H9 (cell line): ENCODE measurements around the gene KLRC3. TPM values are rescaled to one million over a fixed set of nuclear protein-coding genes. Genes with fewer than 3 reads are reported as not detected.

Experiments used
- DNase-seq: peaks from one replicate; pipeline ENCODE4 v3.0.0-alpha.2; 2017
- H2AFZ ChIP-seq: one replicate; pipeline ENCODE4 v1.6.1; 2013; ENCODE audit warnings: mild to moderate bottlenecking, low read length, control low read depth, moderate library complexity
- H2AK5ac ChIP-seq: 2 replicates; pipeline ENCODE4 v1.6.1; 2013; ENCODE audit warnings: low read length, control low read depth, mixed read lengths; ENCODE audit not compliant: insufficient read length
- H2BK120ac ChIP-seq: one replicate; pipeline ENCODE4 v1.6.1; 2013; ENCODE audit warnings: low read depth, mild to moderate bottlenecking, low read length, control low read depth, inconsistent platforms; ENCODE audit not compliant: poor library complexity, severe bottlenecking
- H2BK12ac ChIP-seq: 2 replicates; pipeline ENCODE4 v1.6.1; 2013; ENCODE audit warnings: low read length, control low read depth, mixed read lengths, low read depth; ENCODE audit not compliant: insufficient read length
- H2BK15ac ChIP-seq: 2 replicates; pipeline ENCODE4 v1.6.1; 2013; ENCODE audit warnings: low read depth, low read length, control low read depth
- H2BK20ac ChIP-seq: one replicate; pipeline ENCODE4 v1.6.1; 2013; ENCODE audit warnings: low read depth, mild to moderate bottlenecking, low read length, control low read depth, inconsistent platforms; ENCODE audit not compliant: poor library complexity, severe bottlenecking
- H2BK5ac ChIP-seq: 2 replicates; pipeline ENCODE4 v1.6.1; 2013; ENCODE audit warnings: low read length, control low read depth, mixed read lengths; ENCODE audit not compliant: insufficient read length
- H3K14ac ChIP-seq: 2 replicates; pipeline ENCODE4 v1.6.1; 2013; ENCODE audit warnings: low read length, control low read depth; ENCODE audit not compliant: insufficient read depth
- H3K18ac ChIP-seq: 2 replicates; pipeline ENCODE4 v1.6.1; 2013; ENCODE audit warnings: low read depth, mild to moderate bottlenecking, mixed read lengths, low read length, control low read depth; ENCODE audit not compliant: insufficient read length
- H3K23ac ChIP-seq: 2 replicates; pipeline ENCODE4 v1.6.1; 2013; ENCODE audit warnings: low read length, control low read depth, mixed read lengths, low read depth; ENCODE audit not compliant: insufficient read length
- H3K23me2 ChIP-seq: 2 replicates; pipeline ENCODE4 v1.6.1; 2013; ENCODE audit warnings: low read depth, mild to moderate bottlenecking, mixed read lengths, low read length, control low read depth; ENCODE audit not compliant: insufficient read length, poor library complexity, severe bottlenecking
- H3K27ac ChIP-seq: 2 replicates; pipeline ENCODE4 v1.5.1; 2013; ENCODE audit warnings: low read length, control low read depth, mixed read lengths, low read depth; ENCODE audit not compliant: insufficient read length
- H3K27me3 ChIP-seq: 2 replicates; pipeline ENCODE4 v1.6.1; 2013; ENCODE audit warnings: low read length, control low read depth, inconsistent platforms; ENCODE audit not compliant: insufficient read depth
- H3K4ac ChIP-seq: 2 replicates; pipeline ENCODE4 v1.6.1; 2013; ENCODE audit warnings: low read depth, mild to moderate bottlenecking, control low read depth, inconsistent platforms, low read length, moderate library complexity
- H3K4me1 ChIP-seq: 2 replicates; pipeline ENCODE4 v1.6.1; 2013; ENCODE audit warnings: low read length, control low read depth, inconsistent platforms; ENCODE audit not compliant: insufficient read depth
- H3K4me2 ChIP-seq: 2 replicates; pipeline ENCODE4 v1.6.1; 2013; ENCODE audit warnings: low read length, control low read depth, mixed read lengths; ENCODE audit not compliant: insufficient read length, insufficient read depth
- H3K56ac ChIP-seq: 2 replicates; pipeline ENCODE4 v1.6.1; 2013; ENCODE audit warnings: low read depth, mild to moderate bottlenecking, mixed read lengths, low read length, control low read depth; ENCODE audit not compliant: insufficient read length
- H3K79me1 ChIP-seq: 2 replicates; pipeline ENCODE4 v1.6.1; 2013; ENCODE audit warnings: low read depth, mild to moderate bottlenecking, moderate library complexity, low read length, control low read depth, inconsistent platforms; ENCODE audit not compliant: insufficient read depth, poor library complexity, severe bottlenecking
- H3K79me2 ChIP-seq: 2 replicates; pipeline ENCODE4 v1.6.1; 2013; ENCODE audit warnings: low read length, control low read depth, inconsistent platforms; ENCODE audit not compliant: insufficient read depth
- H3K9ac ChIP-seq: 2 replicates; pipeline ENCODE4 v1.6.1; 2013; ENCODE audit warnings: low read length, control low read depth, mixed read lengths; ENCODE audit not compliant: insufficient read length; ENCODE audit errors: extremely low read depth
- H3K9me3 ChIP-seq: one replicate; pipeline ENCODE4 v1.6.1; 2013; ENCODE audit warnings: low read depth, low read length, inconsistent platforms; ENCODE audit not compliant: control insufficient read depth
- H3T11ph ChIP-seq: one replicate; pipeline ENCODE4 v1.6.1; 2013; ENCODE audit warnings: mild to moderate bottlenecking, low read length, control low read depth, inconsistent platforms
- H4K20me1 ChIP-seq: one replicate; pipeline ENCODE4 v1.6.1; 2013; ENCODE audit not compliant: control insufficient read depth, insufficient read length, insufficient read depth
- H4K5ac ChIP-seq: 2 replicates; pipeline ENCODE4 v1.6.1; 2013; ENCODE audit warnings: low read depth, mild to moderate bottlenecking, mixed read lengths, low read length, control low read depth; ENCODE audit not compliant: insufficient read length
- H4K8ac ChIP-seq: replicated peaks from 2 replicates; pipeline ENCODE4 v1.6.1; 2013; ENCODE audit warnings: low read length, control low read depth, mixed read lengths, low read depth; ENCODE audit not compliant: insufficient read length
- H4K91ac ChIP-seq: 2 replicates; pipeline ENCODE4 v1.6.1; 2013; ENCODE audit warnings: low read depth, mild to moderate bottlenecking, moderate library complexity, mixed read lengths, low read length, control low read depth; ENCODE audit not compliant: insufficient read length
- H3K27ac Mint-ChIP-seq, 3 experiments: 2 replicates in 2 of 3; 3 replicates in 1 of 3; pipeline ENCODE4 v1.8.0; 2020 to 2021; ENCODE audit warnings: mixed read lengths in 3 of 3, mild to moderate bottlenecking in 1 of 3, moderate library complexity in 1 of 3
- H3K27me3 Mint-ChIP-seq: 2 replicates; pipeline ENCODE4 v1.8.0; 2021; ENCODE audit warnings: low read depth, mild to moderate bottlenecking, moderate library complexity, mixed read lengths
- H3K36me3 Mint-ChIP-seq, 3 experiments: 2 replicates in 2 of 3; 3 replicates in 1 of 3; pipeline ENCODE4 v1.8.0; 2020 to 2021; ENCODE audit warnings: low read depth in 3 of 3, mixed read lengths in 3 of 3; ENCODE audit not compliant: insufficient read depth in 1 of 3
- H3K4me1 Mint-ChIP-seq, 2 experiments: 2 replicates each; pipeline ENCODE4 v1.8.0; 2020; ENCODE audit warnings: mixed read lengths in 2 of 2
- H3K4me3 Mint-ChIP-seq, 2 experiments: 2 replicates in 1 of 2; 3 replicates in 1 of 2; pipeline ENCODE4 v1.8.0; 2020 to 2021; ENCODE audit warnings: mild to moderate bottlenecking in 2 of 2, mixed read lengths in 2 of 2, moderate library complexity in 1 of 2
- H3K9me3 Mint-ChIP-seq, 2 experiments: 2 replicates in 1 of 2; 3 replicates in 1 of 2; pipeline ENCODE4 v1.8.0; 2020; ENCODE audit warnings: mild to moderate bottlenecking in 2 of 2, mixed read lengths in 2 of 2, moderate library complexity in 1 of 2
- CTCF ChIP-seq: fragments of 200-600 bp; sonication (generic); conservative IDR thresholded peaks from 3 replicates; pipeline ENCODE4 v1.8.0; 2021; ENCODE audit warnings: antibody characterized with exemption, mild to moderate bottlenecking
- WGBS: extraction: QIAGEN DNeasy Blood & Tissue Kit; methylation state at CpG from one replicate; pipeline ENCODE4 v1.1.7; 2013; ENCODE audit warnings: missing lambda C conversion rate, low lambda C conversion rate, mixed read lengths; ENCODE audit not compliant: insufficient read length; ENCODE audit errors: extremely low coverage; 5-methylcytosine and 5-hydroxymethylcytosine counted together
- total RNA-seq: library from RNA; stranded (reverse); gene quantifications from 2 replicates; pipeline ENCODE4 v1.2.1, GENCODE V29; 2021

The KLRC3 gene
- total RNA-seq, 1 experiment from 2014 or later: not detected

- no peak within 1 kb of the TSS for H2AFZ ChIP-seq
- H3T11ph ChIP-seq: no peak within 1 kb of the TSS
- H2BK120ac ChIP-seq: no peak within 1 kb of the TSS
- H3K27me3 Mint-ChIP-seq: no peaks in the 10 kb centered on the region
- H3K27me3 ChIP-seq: no peaks in the 10 kb centered on the region
- no peaks in the 10 kb centered on the region for H3K9me3 ChIP-seq
- H3K4me3 Mint-ChIP-seq: no peak within 1 kb of the TSS
- no peak within 1 kb of the TSS for H2BK15ac ChIP-seq
- H2BK20ac ChIP-seq: no peak within 1 kb of the TSS
- no peak within 1 kb of the TSS for H3K4ac ChIP-seq
- H3K36me3 Mint-ChIP-seq: no peaks in the 10 kb centered on the region
- H4K91ac ChIP-seq: no peak within 1 kb of the TSS
- no peak within 1 kb of the TSS for H3K14ac ChIP-seq
- no peak for TF ChIP-seq CTCF
- H3K23me2 ChIP-seq: no peaks in the 10 kb centered on the region
- no peak within 1 kb of the TSS for H3K9ac ChIP-seq
- H3K4me2 ChIP-seq: no peak within 1 kb of the TSS
- H4K5ac ChIP-seq: no peak within 1 kb of the TSS
- DNase-seq: no peak
- H3K56ac ChIP-seq: no peak within 1 kb of the TSS
- H2BK5ac ChIP-seq: no peak within 1 kb of the TSS
- H3K9me3 Mint-ChIP-seq: no peaks in the 10 kb centered on the region
- H3K79me2 ChIP-seq: no peaks in the 10 kb centered on the region
- no peak within 1 kb of the TSS for H3K23ac ChIP-seq
- H3K4me1 ChIP-seq: no peaks in the 10 kb centered on the region
- H3K27ac ChIP-seq: no peak within 1 kb of the TSS
- no peaks in the 10 kb centered on the region for H3K4me1 Mint-ChIP-seq
- no peak within 1 kb of the TSS for H4K8ac ChIP-seq
- H2BK12ac ChIP-seq: no peak within 1 kb of the TSS
- no peak within 1 kb of the TSS for H3K27ac Mint-ChIP-seq
- no peaks in the 10 kb centered on the region for H4K20me1 ChIP-seq
- H3K79me1 ChIP-seq: no peaks in the 10 kb centered on the region
- no peak within 1 kb of the TSS for H2AK5ac ChIP-seq
- WGBS: no CpG with 5 or more reads among the region's 1 CpG
- no peak within 1 kb of the TSS for H3K18ac ChIP-seq
Observed at GRCh38 chr12:10389904-10390303, 30.5 kb downstream of the KLRC3 start, which contains the start of gene KLRK1. Gene KLRK1 (minus strand): TSS chr12:10390041. CDS start chr12:10388810, 1,231 bp downstream.
